HepG2 (cell line): ENCODE data around the gene PCYOX1L. TPM values are rescaled to one million over a fixed set of nuclear protein-coding genes. Genes with fewer than 3 reads are reported as not detected.

Experiments used
- ATAC-seq: fragments of 200-7000 bp; cut with Tn5 transposase; 3 replicates; pipeline ENCODE4 v1.9.1; 2020; ENCODE audit warnings: mild to moderate bottlenecking, moderate library complexity
- BruUV-seq: library from RNA; stranded (reverse); fragments of 400-500 nt; replicated peaks from 2 replicates; lab custom pipeline; 2021; lab: Mats Ljungman, UMichigan
- CTCF ChIA-PET: fragments of 300-600 bp; formaldehyde crosslinking; extraction: SDS; loops from one replicate; lab custom pipeline; 2021; ENCODE audit warnings: low total read pairs, inconsistent platforms, low intra/inter-chr PET ratio; lab: Yijun Ruan, JAX
- POLR2A ChIA-PET: fragments of 350-600 bp; sonication (Branson Sonifier 250); formaldehyde crosslinking; loops from one replicate; lab custom pipeline; 2020; ENCODE audit warnings: antibody characterized with exemption, inconsistent platforms; lab: Yijun Ruan, JAX
- DNase-seq: peaks from one replicate; pipeline ENCODE4 v3.0.0-alpha.2; 2015; ENCODE audit warnings: low spot score
- FAIRE-seq: peaks from 3 replicates; lab custom pipeline; 2011; peaks lifted over from hg19 to GRCh38; lab: Jason Lieb, UNC
- H2AFZ ChIP-seq: one replicate; pipeline ENCODE4 v1.6.1; 2011; ENCODE audit warnings: low read length, inconsistent platforms
- H3K27ac ChIP-seq: fragments of 300-600 bp; 3 replicates; pipeline ENCODE4 v1.8.0; 2011; ENCODE audit warnings: mixed run types, mild to moderate bottlenecking, mixed read lengths, low read length, inconsistent platforms; ENCODE audit not compliant: insufficient read depth; ENCODE audit errors: extremely low read length
- H3K27me3 ChIP-seq, 2 experiments: fragments of 200-600 bp in 1 of 2; 2 replicates in 1 of 2; 3 replicates in 1 of 2; pipeline versions ENCODE4 v1.6.0 to v1.8.0; 2011; ENCODE audit warnings: low read length in 2 of 2, mild to moderate bottlenecking in 2 of 2, moderate library complexity in 2 of 2, inconsistent platforms in 1 of 2; ENCODE audit not compliant: insufficient read depth in 2 of 2, control insufficient read depth in 1 of 2
- H3K36me3 ChIP-seq, 2 experiments: fragments of 200-600 bp in 1 of 2; replicated peaks in 1 of 2; 2 replicates in 1 of 2; 3 replicates in 1 of 2; pipeline versions ENCODE4 v1.5.1 to v1.8.0; 2011; ENCODE audit warnings: low read length in 2 of 2, inconsistent platforms in 1 of 2; ENCODE audit not compliant: insufficient read depth in 2 of 2, control insufficient read depth in 1 of 2
- H3K4me1 ChIP-seq: 2 replicates; pipeline ENCODE4 v1.5.1; 2012; ENCODE audit warnings: low read length, inconsistent platforms; ENCODE audit not compliant: insufficient read depth
- H3K4me2 ChIP-seq: 2 replicates; pipeline ENCODE4 v1.6.0; 2011; ENCODE audit warnings: low read depth, low read length, inconsistent platforms
- H3K4me3 ChIP-seq, 3 experiments: fragments of 200-600 bp in 1 of 3; sonication (generic), shearing (Covaris generic) in 1 of 3; replicated peaks in 1 of 3; 2 replicates each; pipeline ENCODE4 v1.5.1; 2011 to 2016; ENCODE audit warnings: low read length in 3 of 3, inconsistent platforms in 2 of 3, low read depth in 2 of 3, mild to moderate bottlenecking in 2 of 3, control low read depth in 1 of 3, mixed read lengths in 1 of 3; ENCODE audit not compliant: insufficient read depth in 1 of 3
- H3K79me2 ChIP-seq: one replicate; pipeline ENCODE4 v1.6.1; 2011; ENCODE audit warnings: low read length, inconsistent platforms; ENCODE audit not compliant: insufficient read depth
- H3K9ac ChIP-seq: 2 replicates; pipeline ENCODE4 v1.6.0; 2011; ENCODE audit warnings: mild to moderate bottlenecking, low read depth, low read length, inconsistent platforms; ENCODE audit not compliant: insufficient read depth
- H3K9me3 ChIP-seq: 2 replicates; pipeline ENCODE4 v1.5.1; 2012; ENCODE audit warnings: mild to moderate bottlenecking, low read length
- H4K20me1 ChIP-seq: 2 replicates; pipeline ENCODE4 v1.6.0; 2011; ENCODE audit warnings: inconsistent platforms, mild to moderate bottlenecking, low read length, moderate library complexity; ENCODE audit not compliant: insufficient read depth
- FOSL2 ChIP-seq: sonication (generic); formaldehyde crosslinking; IDR thresholded peaks from 2 replicates; pipeline ENCODE4 v1.4.0; 2020; ENCODE audit warnings: missing genetic modification reagents
- NCOR1 ChIP-seq: fragments of 200-600 bp; sonication (generic); IDR thresholded peaks from 2 replicates; pipeline ENCODE4 v1.7.0; 2017; ENCODE audit warnings: antibody characterized with exemption, low read length, borderline replicate concordance
- ONECUT2 ChIP-seq: sonication (generic); formaldehyde crosslinking; IDR thresholded peaks from 2 replicates; pipeline ENCODE4 v1.4.0; 2020; ENCODE audit warnings: missing genetic modification reagents
- RAD21 ChIP-seq: fragments of 450-650 bp; formaldehyde crosslinking; IDR thresholded peaks from 2 replicates; pipeline ENCODE4 v1.5.0; 2020; ENCODE audit warnings: mild to moderate bottlenecking
- SALL1 ChIP-seq: sonication (generic); formaldehyde crosslinking; IDR thresholded peaks from 2 replicates; pipeline ENCODE4 v1.8.0; 2022; ENCODE audit warnings: mild to moderate bottlenecking, missing genetic modification reagents
- ZNF230 ChIP-seq: sonication (generic); formaldehyde crosslinking; IDR thresholded peaks from 2 replicates; pipeline ENCODE4 v1.4.0; 2020; ENCODE audit warnings: mild to moderate bottlenecking, missing genetic modification reagents
- ZNF282 ChIP-seq: fragments of 450-650 bp; IDR thresholded peaks from 2 replicates; pipeline ENCODE4 v1.6.1; 2018; ENCODE audit not compliant: partially characterized antibody
- ZNF644 ChIP-seq: IDR thresholded peaks from 2 replicates; pipeline ENCODE4 v1.6.1; 2016; ENCODE audit warnings: low read depth
- WGBS: methylation state at CpG from one replicate; pipeline ENCODE4 v1.1.6; 2017; ENCODE audit warnings: low lambda C conversion rate; 5-methylcytosine and 5-hydroxymethylcytosine counted together
- in situ Hi-C: cut with HindIII; loops from 2 replicates; pipeline ENCODE4 v1.10.0; 2017; ENCODE audit warnings: low pct_unique_long_range_greater_than_20kb; ENCODE audit not compliant: extremely low pct_ligation_motif_present
- intact Hi-C: fragments of 100-400 bp; cut with micrococcal nuclease; formaldehyde crosslinking; loops from one replicate; pipeline ENCODE4 v1.10.0; 2022; ENCODE audit not compliant: unreplicated experiment
- polyA plus RNA-seq, 8 experiments: library from polyadenylated mRNA; depleted of rRNA in 3 of 8; stranded (reverse) in 7 of 8; unstranded in 1 of 8; fragments of >200 nt; fragmentation: Illumina TruSeq in 4 of 8; extraction: Trizol in 4 of 8; gene quantifications; 2 replicates each; pipeline versions ENCODE4 v1.2.1 to v1.2.3, GENCODE V29; 2011 to 2016; ENCODE audit warnings: low read depth in 4 of 8, missing spikeins in 1 of 8, mixed read lengths in 1 of 8; ENCODE audit not compliant: insufficient read depth in 1 of 8
- total RNA-seq, 5 experiments: library from RNA; depleted of rRNA; stranded (reverse); fragments of >200 nt; fragmentation: Illumina TruSeq; extraction: Trizol; gene quantifications; 2 replicates each; pipeline ENCODE4 v1.2.3, GENCODE V29; 2016; ENCODE audit warnings: low read depth in 1 of 5
- TF ChIP-seq, protein P1 (sequence below): sonication (generic); formaldehyde crosslinking; IDR thresholded peaks from 2 replicates; pipeline ENCODE4 v1.9.0; 2022; ENCODE audit warnings: missing genetic modification reagents, mild to moderate bottlenecking, borderline replicate concordance
- TF ChIP-seq, protein P2 (sequence below): sonication (generic); formaldehyde crosslinking; IDR thresholded peaks from 2 replicates; pipeline ENCODE4 v1.8.0; 2022; ENCODE audit warnings: mild to moderate bottlenecking, missing genetic modification reagents; ENCODE audit not compliant: insufficient replicate concordance

Gene PCYOX1L
- total and polyA plus RNA-seq, 2 of the 13 experiments (the other 11 are each of a cell fraction or from before 2014, with no cell fraction given) = 1.00 to 3.7 TPM

DNA sequence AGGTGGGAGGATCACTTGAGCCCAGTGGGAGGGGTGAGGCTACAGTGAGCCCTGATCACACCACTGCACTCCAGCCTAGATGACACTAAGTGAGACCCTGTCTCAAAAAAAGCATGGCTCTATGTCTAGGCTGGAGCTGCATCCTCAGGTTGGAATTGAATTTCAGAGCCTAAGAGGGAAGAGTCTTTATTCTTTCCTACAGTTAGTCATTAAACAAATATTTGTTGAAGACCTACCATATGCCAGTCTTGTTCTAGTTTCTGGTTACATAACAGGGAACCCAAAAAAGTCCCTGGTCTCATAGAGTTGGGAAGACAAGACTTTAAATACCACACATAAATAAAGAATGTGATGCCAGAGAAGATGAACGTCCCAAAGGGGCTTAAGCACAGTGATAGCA lies 19.5 kb upstream of the PCYOX1L start:
- ATAC-seq (no peak), FAIRE-seq (no peak), DNase-seq (peak; percentile 26)
- Histone ChIP-seq H3K4me3 (no peak overlapping the region), H3K4me1 (peaks cover 22% of the 10 kb centered on the region), H3K9ac (no peak overlapping the region), H3K4me2 (no peak overlapping the region), H3K27ac (no peak overlapping the region), H2AFZ (no peak overlapping the region), H4K20me1 (no peaks in the 10 kb centered on the region), H3K79me2 (no peaks in the 10 kb centered on the region), H3K9me3 (no peaks in the 10 kb centered on the region), H3K36me3 (no peaks in the 10 kb centered on the region), H3K27me3 (no peaks in the 10 kb centered on the region)
- TF ChIP-seq, protein P1, sequence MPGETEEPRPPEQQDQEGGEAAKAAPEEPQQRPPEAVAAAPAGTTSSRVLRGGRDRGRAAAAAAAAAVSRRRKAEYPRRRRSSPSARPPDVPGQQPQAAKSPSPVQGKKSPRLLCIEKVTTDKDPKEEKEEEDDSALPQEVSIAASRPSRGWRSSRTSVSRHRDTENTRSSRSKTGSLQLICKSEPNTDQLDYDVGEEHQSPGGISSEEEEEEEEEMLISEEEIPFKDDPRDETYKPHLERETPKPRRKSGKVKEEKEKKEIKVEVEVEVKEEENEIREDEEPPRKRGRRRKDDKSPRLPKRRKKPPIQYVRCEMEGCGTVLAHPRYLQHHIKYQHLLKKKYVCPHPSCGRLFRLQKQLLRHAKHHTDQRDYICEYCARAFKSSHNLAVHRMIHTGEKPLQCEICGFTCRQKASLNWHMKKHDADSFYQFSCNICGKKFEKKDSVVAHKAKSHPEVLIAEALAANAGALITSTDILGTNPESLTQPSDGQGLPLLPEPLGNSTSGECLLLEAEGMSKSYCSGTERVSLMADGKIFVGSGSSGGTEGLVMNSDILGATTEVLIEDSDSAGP (CRISPR knock-in tag) = no peak
- TF ChIP-seq SALL1 (CRISPR knock-in tag) (no peak), ZNF644 (CRISPR knock-in tag) (peak; percentile 19; the same call in 1 of the 2 replicates), NCOR1 (no peak), FOSL2 (CRISPR knock-in tag) (peak; percentile 40; the same call in 1 of the 2 replicates), RAD21 (CRISPR knock-in tag) (no peak), ONECUT2 (CRISPR knock-in tag) (no peak), ZNF230 (CRISPR knock-in tag) (no peak), ZNF282 (no peak)
- TF ChIP-seq, protein P2, sequence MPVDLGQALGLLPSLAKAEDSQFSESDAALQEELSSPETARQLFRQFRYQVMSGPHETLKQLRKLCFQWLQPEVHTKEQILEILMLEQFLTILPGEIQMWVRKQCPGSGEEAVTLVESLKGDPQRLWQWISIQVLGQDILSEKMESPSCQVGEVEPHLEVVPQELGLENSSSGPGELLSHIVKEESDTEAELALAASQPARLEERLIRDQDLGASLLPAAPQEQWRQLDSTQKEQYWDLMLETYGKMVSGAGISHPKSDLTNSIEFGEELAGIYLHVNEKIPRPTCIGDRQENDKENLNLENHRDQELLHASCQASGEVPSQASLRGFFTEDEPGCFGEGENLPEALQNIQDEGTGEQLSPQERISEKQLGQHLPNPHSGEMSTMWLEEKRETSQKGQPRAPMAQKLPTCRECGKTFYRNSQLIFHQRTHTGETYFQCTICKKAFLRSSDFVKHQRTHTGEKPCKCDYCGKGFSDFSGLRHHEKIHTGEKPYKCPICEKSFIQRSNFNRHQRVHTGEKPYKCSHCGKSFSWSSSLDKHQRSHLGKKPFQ (CRISPR knock-in tag) = no peak
- no TSS peak for BruUV-seq
- CTCF ChIA-PET = no interaction called here
- POLR2A ChIA-PET = interaction anchor here (2.0 kb wide), 1 partner anchor 17 kb away, joined by 7 read pairs; no protein-coding TSS in a partner anchor
- WGBS = 48% methylated on average over 1 of the region's 1 CpG
- in situ Hi-C loops = no loop called here
- intact Hi-C loops = no loop called here
